GM21390 (cell line): ENCODE measurements around the gene CLTRN.
A peak's percentile ranks its signal among the peaks of the same experiment; 100 is the strongest.
"Not testable (repeated sequence)": the region's sequence is repeated elsewhere in the genome, so short reads cannot be mapped to it uniquely, and the experiment has no call there.

Experiments used
- ATAC-seq: cut with Tn5 transposase; IDR thresholded peaks from one replicate; pipeline ENCODE4 v1.9.1; 2021; ENCODE audit not compliant: unreplicated experiment

CLTRN gene

GRCh38 chrX:15664487-15665444, at the start of gene CLTRN:
TSS of gene CLTRN (minus strand) at chrX:15664805. CDS start at chrX:15664775, 30 bp downstream.
- ATAC-seq: no peak

GRCh38 chrX:15704273-15704672, 39.7 kb upstream of the CLTRN start:
- ATAC-seq: not testable (repeated sequence)

GRCh38 chrX:15703809-15704208, 39.2 kb upstream of the CLTRN start:
- ATAC-seq: not testable (repeated sequence)

GRCh38 chrX:15702488-15703371, 38.1 kb upstream of the CLTRN start:
- ATAC-seq: no peak

GRCh38 chrX:15696516-15696915, 31.9 kb upstream of the CLTRN start:
- ATAC-seq: no peak

GRCh38 chrX:15694941-15695451, 30.4 kb upstream of the CLTRN start:
- ATAC-seq: no peak

GRCh38 chrX:15686818-15687685, 22.4 kb upstream of the CLTRN start:
- ATAC-seq: peak; percentile 76

- ATAC-seq: no peak
These were observed 18.6 kb upstream of the CLTRN start for GRCh38 chrX:15683193-15683592.

GRCh38 chrX:15681433-15681832, 16.8 kb upstream of the CLTRN start:
- no peak for ATAC-seq

GRCh38 chrX:15680401-15680800, 15.8 kb upstream of the CLTRN start:
- no peak for ATAC-seq

- no peak for ATAC-seq
These were observed 14.6 kb upstream of the CLTRN start for GRCh38 chrX:15679246-15679645.

- no peak for ATAC-seq
These were observed 13.7 kb upstream of the CLTRN start for GRCh38 chrX:15678339-15678738.

GRCh38 chrX:15676886-15677285, 12.3 kb upstream of the CLTRN start:
- no peak for ATAC-seq

- ATAC-seq: peak; percentile 64
These were observed 10.9 kb upstream of the CLTRN start for GRCh38 chrX:15675490-15675921.

- peak; percentile 79 for ATAC-seq
These were observed 10.4 kb upstream of the CLTRN start for GRCh38 chrX:15674841-15675489.

GRCh38 chrX:15674514-15674840, 9.9 kb upstream of the CLTRN start:
- ATAC-seq: no peak

- ATAC-seq: no peak
These were observed 9.4 kb upstream of the CLTRN start for GRCh38 chrX:15673970-15674369.

- no peak for ATAC-seq
These were observed 8.3 kb upstream of the CLTRN start for GRCh38 chrX:15672881-15673280.

- no peak for ATAC-seq
These were observed 1.2 kb downstream of the CLTRN start for GRCh38 chrX:15663439-15663838.

- not testable (repeated sequence) for ATAC-seq
These were observed 9.8 kb downstream of the CLTRN start for GRCh38 chrX:15654804-15655203.
